HG03108 (cell line): ENCODE results near the gene LRRC34.

ENCODE experiments used
- ATAC-seq: cut with Tn5 transposase; IDR thresholded peaks from one replicate; pipeline ENCODE4 v1.9.1; 2021; ENCODE audit warnings: moderate library complexity; ENCODE audit not compliant: unreplicated experiment

The LRRC34 gene, protein sequence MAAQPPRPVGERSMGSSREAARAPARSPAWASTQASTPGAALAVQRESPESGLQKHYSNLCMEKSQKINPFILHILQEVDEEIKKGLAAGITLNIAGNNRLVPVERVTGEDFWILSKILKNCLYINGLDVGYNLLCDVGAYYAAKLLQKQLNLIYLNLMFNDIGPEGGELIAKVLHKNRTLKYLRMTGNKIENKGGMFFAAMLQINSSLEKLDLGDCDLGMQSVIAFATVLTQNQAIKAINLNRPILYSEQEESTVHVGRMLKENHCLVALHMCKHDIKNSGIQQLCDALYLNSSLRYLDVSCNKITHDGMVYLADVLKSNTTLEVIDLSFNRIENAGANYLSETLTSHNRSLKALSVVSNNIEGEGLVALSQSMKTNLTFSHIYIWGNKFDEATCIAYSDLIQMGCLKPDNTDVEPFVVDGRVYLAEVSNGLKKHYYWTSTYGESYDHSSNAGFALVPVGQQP

DNA sequence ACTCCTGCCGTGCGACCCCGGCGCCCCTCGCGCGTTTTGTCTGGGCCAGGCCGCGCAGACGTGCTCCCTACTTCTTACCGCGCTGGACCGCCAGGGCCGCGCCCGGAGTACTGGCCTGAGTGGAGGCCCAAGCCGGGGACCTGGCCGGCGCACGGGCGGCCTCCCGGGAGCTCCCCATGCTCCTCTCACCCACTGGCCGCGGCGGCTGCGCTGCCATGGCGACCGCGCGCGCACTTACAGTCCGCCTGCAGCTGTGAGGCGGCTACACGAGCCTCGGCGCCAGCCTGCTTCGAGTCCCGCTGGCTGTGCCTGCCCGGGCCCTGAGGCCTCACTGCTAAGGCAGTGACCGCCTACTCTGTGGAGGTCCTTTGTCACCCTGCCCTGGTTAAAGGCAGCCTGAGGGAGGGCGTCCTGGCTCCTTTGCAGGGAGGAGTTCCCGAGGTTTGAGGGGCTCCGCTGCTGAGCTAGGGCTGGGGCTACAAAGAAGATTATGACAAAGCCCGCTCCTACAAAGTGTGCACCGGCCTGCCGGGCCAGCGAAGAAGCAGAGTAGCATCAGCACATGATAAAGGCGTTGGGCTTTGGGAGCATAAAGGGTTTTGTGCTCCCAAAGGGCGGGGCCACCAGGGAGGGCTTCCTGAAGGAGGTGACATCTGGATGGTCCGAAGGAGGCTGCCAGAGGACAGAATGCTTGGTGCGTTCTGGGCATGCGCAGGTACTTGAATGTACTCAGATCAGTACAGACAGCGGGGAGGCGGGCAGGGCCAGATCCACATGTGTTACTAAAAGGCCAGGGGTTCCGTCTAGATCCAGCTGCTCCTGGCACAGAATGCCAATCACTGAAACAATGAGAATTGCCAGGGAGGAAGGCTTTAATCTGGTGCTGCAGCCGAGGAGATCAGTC is at the start of gene LRRC34, which contains the start of gene LRRIQ4:
Gene LRRC34, minus strand, starts transcription at position 573 of the 904 bp plus-strand sequence. Its CDS starts 356 bp downstream, at position 217.
Gene LRRIQ4, plus strand, starts transcription at position 539 of the 904 bp plus-strand sequence. CDS start 9,052 bp downstream, outside the sequence.
- ATAC-seq: peak; percentile 65

DNA sequence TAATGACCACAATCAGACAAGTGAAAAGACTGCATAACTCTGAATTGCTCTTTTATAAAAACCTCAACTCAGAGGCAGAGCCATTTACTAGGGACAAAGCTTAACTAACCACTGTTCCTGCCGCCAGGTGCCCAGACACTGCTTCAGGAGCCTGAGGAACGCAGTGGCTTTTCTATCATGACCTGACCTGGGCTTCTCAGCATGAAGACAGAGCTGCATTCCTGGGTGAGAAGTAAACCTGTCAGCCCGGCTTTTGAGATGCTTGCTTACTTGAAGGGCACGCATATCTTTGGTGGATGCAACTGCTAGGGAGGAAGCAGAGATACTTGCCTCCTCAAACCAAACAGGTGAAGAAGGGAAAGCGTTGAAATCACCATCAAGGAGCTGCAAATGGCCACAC is 49.2 kb upstream of the LRRC34 start:
- ATAC-seq: no peak

DNA sequence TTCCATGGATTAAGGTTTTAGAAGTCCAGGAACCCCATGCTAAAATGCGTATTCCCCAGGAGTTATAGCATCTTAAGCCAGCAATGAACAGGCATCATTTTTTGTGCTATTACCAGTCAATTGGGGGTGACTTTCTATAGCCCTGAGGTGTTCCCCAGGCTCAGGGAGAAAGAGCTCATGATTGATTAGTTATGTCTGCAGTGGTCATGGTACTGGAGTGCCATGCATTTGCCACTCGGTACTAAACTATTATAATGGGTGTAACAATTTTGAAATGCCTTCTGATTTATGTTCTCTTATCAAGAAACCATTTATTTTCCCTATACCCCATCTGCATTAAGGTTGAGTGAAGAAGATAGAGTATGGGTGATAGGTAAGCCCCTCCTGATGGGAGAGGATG is 45.1 kb upstream of the LRRC34 start:
- no peak for ATAC-seq

DNA sequence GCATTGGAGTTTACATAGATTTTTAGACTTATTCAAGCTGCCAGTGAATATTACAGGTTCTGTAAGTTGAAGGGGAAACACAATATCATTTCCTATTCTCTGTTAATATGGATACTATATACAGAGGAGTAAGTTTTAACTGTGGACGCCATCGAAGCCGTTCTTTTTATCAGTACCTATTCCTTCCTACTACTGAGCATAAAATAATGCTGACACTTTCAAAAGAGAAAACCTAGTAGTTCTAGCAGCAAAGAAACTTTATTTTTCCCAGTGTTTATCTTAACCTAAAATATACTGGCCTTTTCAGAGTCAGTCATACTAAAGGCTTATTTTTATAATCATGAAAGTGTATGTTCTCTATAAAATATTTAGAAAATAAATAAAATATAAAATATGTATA is 42.8 kb upstream of the LRRC34 start:
- ATAC-seq: no peak

DNA sequence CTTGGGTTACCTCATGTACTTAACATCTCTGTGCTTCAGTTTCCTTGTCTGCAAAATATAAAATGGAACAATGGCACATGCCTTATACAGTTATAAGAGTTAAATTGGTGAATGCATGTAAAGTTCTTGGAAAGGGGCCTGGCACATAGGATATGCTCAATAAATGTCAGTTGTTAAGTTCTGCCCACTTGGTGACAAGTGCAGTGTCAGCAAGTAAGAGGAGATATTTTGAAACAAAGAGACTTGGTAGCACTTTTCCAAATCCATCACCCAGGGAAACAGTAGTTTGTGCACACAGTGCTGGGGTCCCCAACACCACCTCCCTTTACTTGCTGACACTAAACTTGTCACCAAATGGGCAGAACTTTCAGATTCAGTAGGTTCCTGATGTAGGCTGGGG is 37.9 kb upstream of the LRRC34 start:
- no peak for ATAC-seq

DNA sequence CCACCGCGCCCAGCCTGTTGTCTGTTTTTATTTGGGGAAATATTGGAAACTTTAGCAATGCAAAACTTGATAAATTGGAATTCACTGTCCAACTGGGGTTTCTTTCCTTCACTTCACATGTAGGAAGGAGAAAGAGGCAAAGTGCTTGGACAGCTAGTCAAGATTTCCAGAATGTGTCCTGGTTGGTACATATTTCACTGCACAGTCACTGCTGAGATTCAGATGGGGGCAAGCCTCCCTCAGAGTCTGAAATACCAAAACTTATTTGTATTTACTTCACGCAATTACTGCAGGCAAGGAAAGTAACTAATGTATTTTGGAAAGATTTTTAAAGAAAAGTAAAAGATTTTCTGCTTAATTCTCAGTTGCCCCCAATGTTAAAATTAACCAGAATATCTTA is 36.0 kb upstream of the LRRC34 start:
- ATAC-seq: no peak

DNA sequence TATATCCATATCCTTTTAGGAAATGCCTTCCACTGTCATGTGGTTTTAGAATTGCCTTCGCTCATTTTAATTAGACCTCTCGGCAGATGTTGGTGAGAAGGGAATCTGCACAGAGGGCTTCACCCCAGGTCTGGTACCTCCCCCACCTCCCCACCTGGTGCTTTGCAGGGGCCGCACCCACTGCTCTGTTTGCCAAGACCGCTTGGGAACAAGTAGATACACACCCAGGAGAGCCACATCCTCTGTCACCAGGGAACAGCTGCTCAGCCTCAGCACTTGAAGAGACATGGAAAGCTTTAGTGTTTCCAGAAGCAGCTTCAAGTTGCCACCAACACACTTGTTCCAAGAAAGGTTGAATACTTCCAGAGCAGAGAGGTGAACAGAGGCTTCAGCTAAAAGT is 35.2 kb upstream of the LRRC34 start:
- ATAC-seq: no peak

DNA sequence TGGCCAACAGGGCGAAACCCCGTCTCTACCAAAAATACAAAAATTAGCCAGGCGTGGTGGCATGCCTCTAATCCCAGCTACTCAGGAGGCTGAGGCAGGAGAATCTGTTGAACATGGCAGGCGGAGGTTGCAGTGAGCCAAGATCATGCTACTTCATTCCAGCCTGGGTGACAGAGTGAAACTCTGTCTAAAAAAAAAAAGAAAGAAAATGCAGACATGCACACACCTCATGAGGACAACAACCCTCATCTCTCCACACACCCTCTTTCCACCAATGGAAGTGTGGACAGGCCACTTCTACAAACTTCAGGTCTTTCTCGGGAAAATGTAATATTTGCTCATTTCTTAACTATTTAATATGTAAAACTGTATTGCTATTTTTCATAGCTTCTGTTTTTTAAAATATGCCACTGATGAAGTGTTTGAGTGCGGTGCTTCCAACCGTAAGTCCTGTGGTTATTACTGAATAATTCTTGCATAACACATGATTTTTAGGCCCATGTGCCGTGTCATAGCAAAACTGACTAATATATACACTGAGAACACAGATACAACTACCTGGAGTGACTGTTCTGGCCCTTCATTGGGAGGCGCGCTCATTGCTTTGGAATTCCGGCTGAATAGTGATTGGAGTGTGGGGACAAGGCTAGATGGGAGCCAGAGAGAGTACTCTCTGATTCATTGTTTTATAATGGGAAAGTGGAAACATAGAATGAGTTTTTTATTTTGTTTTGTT is 33.9 kb upstream of the LRRC34 start:
- peak; percentile 97 for ATAC-seq

DNA sequence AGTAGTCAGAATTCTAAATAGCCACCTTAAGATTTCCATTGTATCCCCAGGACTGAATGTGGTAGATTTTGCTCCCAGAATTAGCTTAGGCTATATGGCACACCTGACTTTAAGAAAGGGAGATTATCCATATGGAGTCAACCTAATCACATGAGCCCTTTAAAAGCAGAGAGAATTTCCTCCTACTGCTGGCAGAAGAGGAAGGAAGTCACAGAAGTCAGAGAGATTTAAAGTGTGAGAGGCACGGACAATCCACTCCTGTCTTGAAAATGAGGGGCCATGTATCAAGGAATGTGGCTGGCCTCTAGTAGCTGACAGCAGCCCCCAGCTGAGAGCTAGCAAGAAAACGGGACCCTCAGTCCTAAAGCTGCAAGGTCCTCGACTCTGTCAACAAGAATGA is 30.3 kb upstream of the LRRC34 start:
- no peak for ATAC-seq

DNA sequence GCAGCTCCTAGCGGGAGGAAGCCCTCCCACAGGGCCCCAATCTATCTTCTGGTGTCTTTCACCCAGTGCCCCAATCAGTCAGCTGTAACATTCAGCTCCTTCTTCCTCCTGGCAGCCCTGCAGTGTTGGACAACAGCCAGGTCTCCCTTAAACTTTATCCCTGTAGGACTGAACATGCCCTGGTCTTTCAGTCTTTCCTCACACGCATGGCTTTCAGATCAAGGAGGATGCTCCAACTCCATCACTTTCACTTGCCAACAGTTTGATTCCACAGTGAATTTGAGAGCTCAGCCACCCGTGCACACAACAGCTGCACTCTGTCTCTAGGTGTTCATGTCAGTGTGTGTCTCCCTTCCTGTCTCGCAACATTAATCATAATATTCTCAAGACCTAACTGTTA is 28.5 kb upstream of the LRRC34 start:
- ATAC-seq: no peak

DNA sequence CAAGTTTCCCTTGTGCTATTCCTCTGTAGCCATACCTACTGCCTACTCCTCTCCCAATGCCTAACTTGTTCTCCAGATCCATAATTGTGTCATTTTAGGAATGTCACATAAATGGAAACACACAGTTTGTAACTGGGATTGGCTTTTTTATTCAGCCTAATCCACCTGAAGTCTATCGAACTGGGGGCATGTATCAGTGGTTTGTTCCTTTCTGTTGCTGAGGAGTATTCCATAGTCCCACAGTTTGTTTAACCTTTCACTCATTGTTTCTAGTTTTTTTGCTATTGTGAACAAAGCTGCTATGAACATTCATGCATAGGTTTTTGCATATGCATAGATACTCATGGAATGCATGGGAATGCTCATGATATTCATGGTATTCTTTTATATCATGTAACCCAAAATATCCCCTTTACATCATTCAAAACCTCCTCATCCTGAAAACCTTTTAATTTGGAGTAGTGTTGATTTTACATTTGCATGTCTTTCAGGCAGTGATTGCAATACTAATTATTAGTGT is 25.9 kb upstream of the LRRC34 start:
- ATAC-seq: no peak

DNA sequence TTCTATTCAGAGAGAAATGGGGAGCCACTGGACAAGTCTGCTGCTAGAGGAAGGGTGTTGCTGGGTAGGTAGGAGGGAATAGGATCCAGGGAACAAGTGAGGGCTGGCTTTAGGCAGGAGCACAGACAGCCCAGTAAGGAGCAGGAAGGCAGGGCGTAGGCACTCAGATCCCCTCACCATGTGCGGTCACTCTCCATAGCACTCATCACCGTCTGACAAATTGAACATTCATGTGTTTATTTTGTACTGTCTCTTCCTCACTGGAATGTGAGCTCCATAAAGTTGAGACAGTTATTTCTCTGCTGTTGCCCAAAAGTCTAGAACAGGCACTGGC is 24.2 kb upstream of the LRRC34 start:
- no peak for ATAC-seq

DNA sequence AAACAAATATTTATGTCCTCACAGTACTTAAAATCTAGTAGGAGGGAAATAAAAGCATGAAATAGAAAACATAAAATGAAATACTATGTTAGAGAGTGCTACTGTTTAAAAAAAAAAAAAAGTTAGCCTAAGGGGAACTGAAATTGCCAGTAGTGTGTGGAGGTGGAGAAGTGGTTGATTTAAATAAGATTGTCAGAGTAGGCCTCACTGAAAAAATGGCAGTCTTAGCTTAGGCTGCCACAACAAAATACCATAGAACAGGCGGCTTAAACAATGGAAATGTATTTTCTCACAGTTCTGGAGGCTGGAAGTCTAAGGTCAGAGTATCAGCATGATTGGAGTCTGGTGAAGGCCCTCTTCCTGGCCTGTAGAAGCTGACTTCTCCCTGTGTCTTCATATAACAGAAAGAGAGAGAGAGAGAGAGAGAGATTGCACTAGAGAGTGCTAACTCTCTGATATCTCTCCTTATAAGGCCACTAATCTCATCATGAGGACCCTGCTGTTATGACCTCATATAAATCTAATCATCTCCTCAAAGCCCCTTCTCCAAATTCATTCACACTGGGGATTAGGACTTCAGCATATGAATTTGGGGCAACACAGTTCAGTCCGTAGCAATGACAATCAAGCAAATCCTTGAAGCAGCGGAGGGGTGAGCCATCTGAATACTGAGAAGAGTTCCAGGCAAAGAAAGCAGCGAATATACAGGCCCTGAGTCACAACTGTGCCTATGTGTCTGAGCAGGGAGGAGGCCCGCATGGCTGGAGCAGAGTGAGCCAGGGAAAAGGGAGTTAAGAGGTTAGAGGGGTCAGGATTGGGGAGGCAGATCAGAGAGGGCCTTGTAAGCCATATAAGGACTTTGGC is 23.6 kb upstream of the LRRC34 start:
- ATAC-seq: peak; percentile 88

DNA sequence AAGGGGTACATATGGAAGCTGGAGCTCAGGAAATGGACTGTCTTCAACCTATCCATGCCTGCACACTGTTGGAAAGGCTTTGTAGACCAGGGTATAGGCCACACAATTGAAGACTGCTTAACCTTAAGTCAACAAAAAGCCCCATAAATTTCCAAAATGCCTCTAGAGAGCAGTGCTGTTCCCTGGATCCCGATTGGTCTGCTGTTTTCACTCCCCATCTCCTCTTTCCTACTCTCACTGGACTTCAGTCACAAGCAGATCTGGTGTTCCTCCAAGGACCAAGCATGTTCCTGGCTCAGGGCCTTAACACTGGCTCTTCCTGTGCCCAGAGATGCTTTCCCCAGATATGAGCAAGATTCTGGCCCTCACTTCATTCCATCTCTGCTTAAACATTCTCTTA is 22.8 kb upstream of the LRRC34 start:
- ATAC-seq: peak; percentile 11

DNA sequence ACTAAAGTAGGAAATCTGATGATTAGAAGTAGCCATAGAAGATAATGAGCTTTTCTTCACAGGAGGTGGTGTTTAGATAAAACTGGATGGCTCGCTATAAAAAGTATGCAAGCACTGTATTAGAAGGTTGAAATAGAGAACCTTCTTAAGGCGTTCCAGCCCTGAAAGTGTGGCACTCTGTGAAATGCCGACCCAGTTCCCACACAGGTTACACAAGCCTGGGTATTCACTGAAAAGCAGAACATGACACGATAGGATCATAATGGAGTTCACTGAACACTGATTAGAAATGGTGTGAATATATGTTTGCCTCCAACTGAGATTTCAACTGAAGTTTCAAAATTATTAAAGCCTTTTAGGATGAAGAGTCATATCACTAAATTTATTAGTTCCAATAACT is 15.0 kb upstream of the LRRC34 start:
- no peak for ATAC-seq

DNA sequence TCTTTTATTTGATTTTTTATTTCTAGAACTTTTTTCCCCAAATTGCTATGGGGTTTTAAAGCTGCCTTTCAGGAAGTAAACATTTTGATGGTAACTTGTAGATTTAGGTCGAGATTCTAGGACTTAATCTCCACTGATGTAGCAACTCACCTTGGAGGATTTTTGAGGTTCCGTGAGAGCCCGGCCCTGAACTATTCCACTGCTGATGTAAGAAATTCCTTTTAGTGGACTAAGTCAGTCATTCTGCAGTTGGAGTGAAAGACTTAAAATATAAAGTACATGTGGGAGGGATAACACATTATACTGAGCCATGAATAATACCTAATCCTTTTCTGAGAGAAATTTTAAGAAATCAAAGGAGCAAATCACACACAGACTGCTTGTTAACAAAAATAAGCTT is 12.6 kb upstream of the LRRC34 start:
- no peak for ATAC-seq

DNA sequence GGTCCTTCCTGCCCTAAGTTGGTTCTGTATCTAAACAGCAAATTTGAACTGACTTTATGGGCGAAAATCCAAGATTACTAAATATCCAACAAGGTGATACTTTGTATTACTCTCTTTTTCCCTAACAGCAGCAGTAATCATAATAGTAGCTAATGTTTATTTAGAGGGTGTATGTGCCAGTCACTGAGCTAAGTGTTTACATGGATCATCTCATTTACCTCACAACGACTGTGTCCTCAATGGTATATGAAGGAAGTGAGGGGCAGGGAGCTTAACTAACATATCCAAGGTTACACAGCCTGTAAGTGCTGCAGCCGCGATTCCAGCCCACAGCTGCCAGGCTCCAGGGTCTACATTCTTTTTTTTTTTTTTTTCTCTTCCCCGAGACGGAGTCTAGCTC is 10.3 kb upstream of the LRRC34 start:
- ATAC-seq: no peak

DNA sequence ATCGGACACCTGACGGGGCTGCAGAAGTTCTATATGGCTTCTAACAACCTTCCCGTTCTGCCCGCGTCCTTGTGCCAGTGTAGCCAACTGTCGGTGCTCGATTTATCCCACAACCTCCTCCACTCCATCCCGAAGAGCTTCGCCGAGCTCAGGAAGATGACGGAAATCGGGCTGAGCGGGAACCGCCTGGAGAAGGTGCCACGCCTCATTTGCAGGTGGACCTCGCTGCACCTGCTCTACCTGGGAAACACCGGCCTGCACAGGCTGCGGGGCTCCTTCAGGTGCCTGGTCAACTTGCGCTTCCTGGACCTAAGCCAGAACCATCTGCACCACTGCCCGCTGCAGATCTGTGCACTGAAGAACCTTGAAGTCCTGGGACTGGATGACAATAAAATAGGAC is 9.8 kb upstream of the LRRC34 start:
- ATAC-seq: no peak

DNA sequence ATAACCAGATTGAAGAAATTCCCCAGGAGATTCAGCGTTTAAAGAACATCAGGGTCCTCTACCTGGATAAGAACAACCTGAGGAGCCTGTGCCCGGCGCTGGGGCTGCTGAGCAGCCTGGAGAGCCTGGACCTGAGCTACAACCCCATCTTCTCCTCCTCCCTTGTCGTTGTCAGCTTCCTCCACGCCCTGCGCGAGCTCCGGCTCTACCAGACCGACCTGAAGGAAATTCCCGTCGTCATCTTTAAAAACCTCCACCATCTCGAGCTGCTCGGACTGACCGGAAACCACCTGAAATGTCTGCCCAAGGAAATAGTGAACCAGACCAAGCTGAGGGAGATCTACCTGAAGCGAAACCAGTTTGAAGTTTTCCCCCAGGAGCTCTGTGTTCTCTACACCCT is 9.4 kb upstream of the LRRC34 start:
- ATAC-seq: no peak

DNA sequence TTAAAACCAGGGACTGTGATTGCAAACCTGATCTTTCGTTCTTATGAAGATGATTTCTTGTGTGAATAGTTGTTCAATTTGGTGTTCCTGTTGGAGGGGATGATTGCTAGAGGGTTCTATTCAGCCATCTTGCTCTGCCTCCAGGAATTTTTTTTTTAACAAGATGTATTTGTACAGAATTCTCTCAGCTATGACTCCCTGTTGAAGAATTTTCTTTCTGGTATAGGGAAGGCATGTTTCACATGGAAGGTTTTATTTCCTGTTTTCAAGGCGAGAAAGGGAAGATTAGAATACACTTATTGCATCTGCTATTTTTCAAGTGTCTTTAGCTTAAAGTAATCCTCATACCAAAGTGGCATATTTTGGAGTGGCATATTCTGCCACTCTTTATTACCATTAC is 5.6 kb upstream of the LRRC34 start:
- ATAC-seq: no peak
